Astrocyte of the hippocampus (primary cell): ENCODE results near the gene MAPK10.

Experiments
- DNase-seq: peaks from one replicate; pipeline ENCODE4 v3.0.0; 2011; ENCODE audit warnings: low read depth, low spot score

Gene MAPK10

GRCh38 chr4:86359944-86360478 lies at the start of gene MAPK10:
Gene MAPK10 (minus strand): TSS chr4:86360053.
- peak; percentile 95 for DNase-seq

- DNase-seq: no peak
Observed at GRCh38 chr4:86403575-86403974, 43.7 kb upstream of the MAPK10 start.

- DNase-seq: no peak
Observed at GRCh38 chr4:86401826-86402225, 42.0 kb upstream of the MAPK10 start.

- DNase-seq: no peak
Observed at GRCh38 chr4:86400216-86400615, 40.4 kb upstream of the MAPK10 start.

- DNase-seq: no peak
Observed at GRCh38 chr4:86398187-86398586, 38.3 kb upstream of the MAPK10 start.

- no peak for DNase-seq
Observed at GRCh38 chr4:86393749-86394148, 33.9 kb upstream of the MAPK10 start.

GRCh38 chr4:86389664-86390063 lies 29.8 kb upstream of the MAPK10 start:
- DNase-seq: no peak

GRCh38 chr4:86388252-86388651 lies 28.4 kb upstream of the MAPK10 start:
- no peak for DNase-seq

GRCh38 chr4:86386817-86387415 lies 27.1 kb upstream of the MAPK10 start:
- no peak for DNase-seq

GRCh38 chr4:86386201-86386600 lies 26.3 kb upstream of the MAPK10 start:
- no peak for DNase-seq

GRCh38 chr4:86381431-86381830 lies 21.6 kb upstream of the MAPK10 start:
- no peak for DNase-seq

GRCh38 chr4:86380181-86380724 lies 20.4 kb upstream of the MAPK10 start:
- DNase-seq: no peak

- DNase-seq: no peak
Observed at GRCh38 chr4:86376850-86377249, 17.0 kb upstream of the MAPK10 start.

- DNase-seq: no peak
Observed at GRCh38 chr4:86368433-86368832, 8.6 kb upstream of the MAPK10 start.

- DNase-seq: no peak
Observed at GRCh38 chr4:86367577-86367976, 7.7 kb upstream of the MAPK10 start.

- no peak for DNase-seq
Observed at GRCh38 chr4:86366920-86367319, 7.1 kb upstream of the MAPK10 start.

- DNase-seq: no peak
Observed at GRCh38 chr4:86362510-86362909, 2.7 kb upstream of the MAPK10 start.

GRCh38 chr4:86358257-86358656 lies 1.6 kb downstream of the MAPK10 start:
- no peak for DNase-seq

GRCh38 chr4:86357608-86358007 lies 2.2 kb downstream of the MAPK10 start:
- no peak for DNase-seq

- no peak for DNase-seq
Observed at GRCh38 chr4:86356425-86357210, 3.2 kb downstream of the MAPK10 start.

- no peak for DNase-seq
Observed at GRCh38 chr4:86354390-86354789, 5.5 kb downstream of the MAPK10 start.

GRCh38 chr4:86346320-86346719 lies 13.5 kb downstream of the MAPK10 start:
- no peak for DNase-seq

GRCh38 chr4:86344127-86344526 lies 15.7 kb downstream of the MAPK10 start:
- no peak for DNase-seq
